Left ventricle myocardium superior (tissue), 1 donor: ENCODE data around the gene CCDC158. TPM values are rescaled to one million over a fixed set of nuclear protein-coding genes. Genes with fewer than 3 reads are reported as not detected.
"Not testable (repeated sequence)": the region's sequence is repeated elsewhere in the genome, so short reads cannot be mapped to it uniquely, and the experiment has no call there.

ENCODE experiments used
- ATAC-seq: fragments of 200-7000 bp; cut with Tn5 transposase; one replicate; pipeline ENCODE4 v1.9.1; 2020; ENCODE audit warnings: mild to moderate bottlenecking, moderate library complexity
- DNase-seq: peaks from one replicate; pipeline ENCODE4 v3.0.0-alpha.2; 2020
- intact Hi-C: fragments of 100-400 bp; cut with micrococcal nuclease; formaldehyde crosslinking; loops from one replicate; pipeline ENCODE4 v1.11.0; 2022
- total RNA-seq: library from RNA; stranded (reverse); fragmentation: NEBNext Ultra II Directional; extraction: Animal tissue kit (Norgen Biotek cat#: 25700); gene quantifications from one replicate; pipeline ENCODE4 v1.2.1, GENCODE V29; 2021
- donor health status: DM: no; HTN: yes; CAD: no; lungs with severe emphysema.

Gene CCDC158
- total RNA-seq, 1 donor from 2014 or later, result 0.59 TPM

DNA sequence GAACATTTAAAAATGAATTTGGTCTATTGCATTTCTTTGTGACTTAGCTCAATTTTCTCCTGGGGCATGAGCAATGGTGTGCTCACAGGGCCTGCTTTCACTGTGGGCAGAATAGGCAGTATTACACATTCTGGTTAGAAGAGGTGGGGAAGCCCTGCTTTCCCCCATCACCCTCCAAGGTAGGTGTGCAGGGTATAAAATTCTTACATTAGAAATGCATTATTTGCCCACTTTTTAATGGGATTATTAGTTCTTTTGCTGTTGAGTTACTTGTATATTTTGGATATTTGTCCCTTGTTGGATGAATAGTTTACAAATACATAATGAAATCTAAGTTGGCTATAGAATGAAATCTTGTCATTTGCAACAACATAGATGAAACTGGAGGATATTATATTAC lies 122.7 kb downstream of the CCDC158 start:
- no peak for ATAC-seq
- no peak for DNase-seq
- intact Hi-C loops, result no loop called here

GRCh38 chr4:76296286-76296820 lies 124.6 kb downstream of the CCDC158 start:
- intact Hi-C loops, result no loop called here
- no peak for ATAC-seq
- DNase-seq, result no peak

DNA sequence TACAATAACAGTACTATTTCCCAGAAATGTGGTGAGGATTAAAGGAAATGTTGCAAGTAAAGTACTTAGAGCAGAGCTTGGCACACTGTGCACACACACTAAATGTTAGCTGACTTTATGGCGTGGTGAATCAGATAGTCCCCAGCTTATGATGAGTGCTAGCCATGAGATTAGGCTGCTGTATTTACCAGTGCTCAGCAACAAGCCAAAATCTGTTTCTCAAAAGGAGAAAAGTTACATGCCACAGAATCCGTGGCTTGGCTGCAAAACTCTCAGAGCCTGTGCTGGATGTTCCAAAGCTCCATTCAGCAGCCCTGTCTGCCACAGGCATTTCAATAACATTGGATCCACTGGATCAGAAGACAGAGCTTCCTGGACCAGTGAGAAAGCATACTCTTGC lies 127.2 kb downstream of the CCDC158 start:
- no peak for DNase-seq
- peak; percentile 83 for ATAC-seq
- intact Hi-C loops, result no loop called here

DNA sequence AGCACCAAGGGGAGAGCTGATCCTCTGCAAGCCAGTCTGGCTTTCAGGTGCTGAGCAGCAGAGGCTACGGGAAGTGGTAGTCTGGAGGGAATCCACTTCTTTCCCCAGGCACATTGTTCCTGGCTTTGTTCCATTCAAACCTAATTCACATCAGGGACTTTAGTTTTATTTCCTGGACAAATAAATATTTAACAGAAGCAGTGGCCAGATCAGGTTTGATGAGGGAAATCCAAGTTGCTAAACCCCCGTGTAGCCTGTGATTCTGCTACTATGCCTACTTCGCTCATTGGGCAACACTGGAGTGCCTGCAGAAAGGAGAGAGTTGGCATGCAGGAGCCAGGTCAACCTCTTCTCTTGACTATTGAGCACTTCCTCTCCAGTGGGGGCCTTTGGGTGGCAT lies 128.2 kb downstream of the CCDC158 start:
- DNase-seq, result no peak
- intact Hi-C loops, result no loop called here
- ATAC-seq, result no peak

DNA sequence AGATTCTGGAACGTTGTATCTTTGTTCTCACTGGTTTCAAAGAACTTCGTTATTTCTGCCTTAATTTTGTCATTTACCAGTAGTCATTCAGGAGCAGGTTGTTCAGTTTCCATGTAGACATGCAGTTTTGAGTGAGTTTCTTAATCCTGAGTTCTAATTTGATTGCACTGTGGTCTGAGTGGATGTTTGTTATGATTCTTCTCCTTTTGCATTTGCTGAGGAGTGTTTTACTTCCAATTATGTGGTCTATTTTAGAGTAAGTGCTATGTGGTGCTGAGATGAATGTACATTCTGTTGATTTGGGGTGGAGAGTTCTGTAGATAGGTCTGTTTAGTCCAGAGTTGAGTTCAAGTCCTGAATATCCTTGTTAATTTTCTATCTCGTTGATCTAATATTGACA lies 133.1 kb downstream of the CCDC158 start:
- intact Hi-C loops, ATAC-seq, DNase-seq: not testable (repeated sequence)

GRCh38 chr4:76283900-76284299 lies 137.0 kb downstream of the CCDC158 start:
- no peak for DNase-seq
- no peak for ATAC-seq
- intact Hi-C loops, result no loop called here

DNA sequence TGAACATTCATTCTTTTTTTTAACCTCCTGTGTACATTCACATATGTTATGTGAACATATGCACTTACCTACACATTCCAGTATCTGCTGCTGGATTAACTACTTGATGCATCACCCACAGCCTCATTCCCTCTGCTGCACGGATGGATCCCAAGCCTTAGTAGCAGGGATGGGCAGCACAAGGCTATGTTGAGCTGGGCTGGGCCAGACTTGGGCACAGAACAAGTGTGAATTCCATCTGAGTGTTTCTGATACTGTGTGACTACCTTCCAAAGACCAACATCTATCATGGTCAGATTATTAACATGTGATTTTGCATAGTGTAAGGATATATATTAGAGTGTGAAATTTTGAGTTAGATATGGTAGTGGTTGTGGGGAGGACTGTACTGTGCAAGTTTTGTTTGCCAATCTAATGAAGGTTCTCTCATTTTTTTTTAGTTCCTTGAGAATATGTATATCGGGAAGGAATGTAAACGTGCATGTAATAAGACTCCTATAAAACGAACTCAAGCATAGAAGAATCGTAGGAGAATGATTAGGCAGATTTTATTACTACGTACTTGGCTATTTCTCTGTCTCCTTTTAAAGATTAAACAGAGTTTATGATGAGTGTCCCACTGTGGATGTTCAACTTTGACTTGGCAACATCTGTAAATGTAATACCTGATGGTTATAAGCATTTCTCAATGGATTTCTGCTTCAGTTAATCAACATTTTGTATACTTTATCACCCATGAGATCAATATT lies 137.8 kb downstream of the CCDC158 start:
- intact Hi-C loops, result no loop called here
- no peak for ATAC-seq
- DNase-seq, result no peak

- intact Hi-C loops, result not testable (repeated sequence)
- DNase-seq (peak; percentile 57), ATAC-seq (peak; percentile 42)
Measured at GRCh38 chr4:76281594-76281993, 139.3 kb downstream of the CCDC158 start.

DNA sequence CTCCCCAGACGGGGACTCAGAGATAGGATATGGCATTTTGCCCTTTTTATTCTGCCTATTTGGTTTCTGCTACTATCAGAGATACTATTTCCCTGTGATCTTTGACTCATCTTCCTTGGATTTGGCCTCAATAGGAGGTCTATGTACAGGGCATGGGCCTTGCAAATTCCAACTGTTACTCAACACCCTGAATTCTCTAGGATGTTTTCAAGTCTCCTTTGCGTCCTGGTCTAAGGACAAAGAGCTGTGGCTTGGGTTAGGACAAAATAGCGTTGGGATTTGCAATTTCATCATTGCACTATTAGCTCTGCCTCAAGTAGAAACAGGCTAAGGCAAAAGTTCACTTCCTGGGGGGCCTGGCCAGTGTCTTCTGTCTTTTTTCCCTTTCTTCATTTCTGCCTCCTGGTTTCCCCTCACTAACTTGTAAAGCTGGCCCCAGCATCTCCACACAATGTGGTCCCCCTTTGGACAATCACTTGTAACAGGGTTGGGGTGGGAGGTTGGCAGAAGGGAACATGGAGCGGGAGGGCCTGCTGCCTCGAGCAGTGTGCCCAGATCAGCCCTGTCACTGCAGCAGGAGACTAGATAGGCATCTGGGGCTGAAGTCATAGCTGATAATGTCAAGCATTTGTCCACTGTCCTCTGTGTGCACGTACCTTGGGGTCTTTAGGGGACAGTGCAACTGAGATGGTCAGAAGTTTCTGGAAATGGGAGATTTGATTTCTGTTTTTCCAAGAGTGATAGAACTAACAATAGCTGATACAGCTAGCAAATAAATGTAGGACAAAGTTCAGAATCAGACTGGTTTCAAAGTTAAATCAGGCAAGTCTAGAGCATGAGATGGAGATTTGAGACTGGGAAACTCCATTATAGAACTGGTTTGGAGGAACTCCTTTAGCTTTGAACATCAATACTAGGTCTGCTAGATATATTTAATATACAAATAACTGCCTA lies 140.2 kb downstream of the CCDC158 start:
- intact Hi-C loops, result no loop called here
- DNase-seq (no peak), ATAC-seq (no peak)

DNA sequence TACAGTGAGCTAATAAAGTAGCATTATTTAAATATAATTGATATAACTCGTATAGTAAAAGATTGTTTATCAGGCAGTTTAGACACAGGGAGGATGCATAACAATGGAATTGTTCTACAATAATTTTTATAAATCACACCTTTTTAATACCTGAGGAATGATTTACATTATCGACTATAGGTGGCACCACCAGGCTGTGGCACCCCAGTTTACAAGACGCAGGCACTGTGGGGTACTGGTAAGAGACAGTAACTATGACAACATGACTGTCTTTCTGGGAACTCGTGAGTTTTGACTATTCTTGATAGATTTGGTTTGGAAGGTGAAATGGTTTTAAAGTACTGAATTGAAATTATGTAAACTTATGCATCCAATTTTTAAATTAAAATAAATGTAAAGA lies 141.5 kb downstream of the CCDC158 start:
- ATAC-seq (no peak), DNase-seq (no peak)
- intact Hi-C loops, result no loop called here

DNA sequence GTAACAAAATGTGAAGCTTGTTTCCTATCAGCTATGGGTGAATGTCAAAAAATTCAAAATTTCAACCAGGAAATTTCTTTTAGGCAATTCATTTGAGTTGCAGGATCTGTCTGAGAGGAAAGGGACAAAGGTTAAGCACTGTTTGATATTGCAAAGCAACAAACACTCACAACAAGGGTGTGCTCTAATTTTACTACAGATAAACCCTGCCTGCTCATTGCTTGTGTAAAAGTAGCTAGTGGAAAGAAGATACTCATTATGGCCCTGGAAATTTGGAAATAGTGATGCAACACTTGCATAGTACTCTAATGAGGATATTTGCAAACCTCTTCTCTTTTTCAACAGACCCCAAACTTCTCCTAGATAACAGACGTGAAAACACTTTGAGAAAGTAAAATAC lies 142.4 kb downstream of the CCDC158 start:
- no peak for ATAC-seq
- no peak for DNase-seq
- intact Hi-C loops, result no loop called here

DNA sequence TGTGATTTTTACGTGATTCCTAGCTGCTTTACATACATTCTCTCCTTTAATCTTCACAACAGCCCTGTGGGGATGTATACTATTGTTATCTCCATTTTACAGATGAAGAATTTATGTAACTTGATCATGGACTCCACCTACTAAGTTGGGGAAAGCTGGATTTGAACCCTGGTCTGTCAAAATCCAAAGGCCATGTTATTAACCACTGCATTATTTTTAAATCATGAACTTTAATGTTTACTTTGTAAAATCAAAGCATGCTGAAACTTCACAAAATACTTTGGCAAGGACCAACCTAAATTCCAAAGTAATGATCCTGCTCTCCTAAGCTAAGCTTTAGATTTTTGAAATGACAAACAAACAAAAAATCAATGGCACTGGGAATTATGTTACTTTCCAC lies 143.3 kb downstream of the CCDC158 start:
- ATAC-seq, result no peak
- DNase-seq, result no peak
- intact Hi-C loops, result no loop called here

DNA sequence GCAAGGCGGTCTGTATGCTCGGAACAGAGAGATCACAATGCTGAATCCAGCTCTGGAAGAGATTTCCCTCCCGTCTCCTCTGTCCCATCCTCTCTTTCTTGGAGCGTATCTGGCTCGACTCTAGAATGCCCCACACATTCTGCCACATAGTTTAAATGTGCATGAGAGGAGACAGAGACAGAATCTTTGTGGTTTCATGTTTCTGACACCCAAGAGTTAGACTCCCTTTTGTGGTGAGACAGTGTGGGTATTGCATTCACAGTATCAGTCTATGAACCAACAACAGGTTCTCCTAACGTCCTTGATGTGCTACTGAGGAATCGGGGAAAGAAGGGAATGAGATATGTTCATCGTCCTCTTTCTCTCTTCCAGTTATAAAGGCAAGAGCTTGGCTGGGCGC lies 144.1 kb downstream of the CCDC158 start:
- intact Hi-C loops, result no loop called here
- DNase-seq, result no peak
- no peak for ATAC-seq

DNA sequence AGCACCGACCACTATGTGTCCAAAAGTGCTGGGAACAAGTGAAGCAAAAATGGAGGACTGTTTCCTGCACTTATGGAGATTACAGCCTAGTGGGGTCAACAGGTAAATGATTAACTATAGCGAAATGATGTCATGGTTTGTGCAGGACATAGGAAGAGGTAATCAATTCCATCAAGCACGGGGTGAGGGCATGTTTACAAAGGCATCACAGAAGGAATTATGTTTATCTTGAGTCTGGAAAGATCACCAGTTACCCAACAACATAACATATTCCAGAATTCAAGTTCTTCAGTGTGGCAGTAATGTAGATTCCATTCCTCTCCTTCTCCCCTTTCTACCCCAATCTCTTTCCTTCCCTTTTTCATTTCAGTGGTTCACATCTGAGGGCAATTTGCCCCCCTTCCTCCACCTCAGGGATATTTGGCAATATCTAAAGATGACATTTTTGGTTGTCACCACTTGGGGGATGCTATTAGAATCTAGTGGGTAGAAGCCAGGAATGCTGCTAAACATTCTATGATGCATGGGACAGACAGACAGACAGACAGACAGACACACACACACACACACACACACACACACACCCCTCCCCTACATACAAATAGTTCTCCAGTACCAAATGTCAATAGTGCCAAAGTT lies 145.3 kb downstream of the CCDC158 start:
- intact Hi-C loops, result no loop called here
- ATAC-seq (no peak), DNase-seq (no peak)

DNA sequence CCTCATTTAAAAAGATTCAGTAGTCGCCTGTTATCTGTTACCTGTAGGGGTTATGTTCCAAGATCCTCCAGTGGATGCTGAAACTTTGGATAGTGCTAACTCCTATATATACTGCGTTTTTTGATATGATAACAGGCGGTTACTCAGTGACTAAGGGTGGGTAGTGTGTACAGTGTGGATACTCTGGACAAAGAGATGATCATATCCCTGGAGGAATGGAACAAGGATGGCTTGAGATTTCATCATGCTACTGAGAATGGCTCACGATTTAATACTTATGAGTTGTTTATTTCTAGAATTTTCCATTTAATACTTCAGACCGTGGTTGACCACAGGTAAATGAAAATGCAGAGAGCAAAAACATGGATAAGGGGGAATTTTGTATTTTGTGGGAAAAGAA lies 147.9 kb downstream of the CCDC158 start:
- intact Hi-C loops, result no loop called here
- ATAC-seq (no peak), DNase-seq (no peak)

DNA sequence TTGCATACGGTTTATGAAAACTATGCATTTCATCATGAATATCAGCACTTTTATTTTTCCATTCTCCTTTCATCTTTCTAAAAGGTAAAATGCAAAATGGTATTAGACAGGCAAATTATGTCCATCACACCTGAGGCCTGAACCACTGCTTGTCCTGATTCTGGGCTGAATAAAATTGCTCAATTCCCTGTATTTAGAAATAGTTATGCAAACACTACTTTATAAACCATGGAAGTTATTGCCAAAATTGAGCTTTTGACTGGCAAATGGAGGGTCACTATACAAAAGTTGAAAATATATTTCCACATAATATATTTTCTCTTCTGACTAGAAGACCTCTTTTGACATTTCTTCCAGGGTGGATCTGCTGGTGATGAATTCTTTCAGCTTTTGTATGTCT lies 148.4 kb downstream of the CCDC158 start:
- intact Hi-C loops, result no loop called here
- DNase-seq (no peak), ATAC-seq (no peak)

DNA sequence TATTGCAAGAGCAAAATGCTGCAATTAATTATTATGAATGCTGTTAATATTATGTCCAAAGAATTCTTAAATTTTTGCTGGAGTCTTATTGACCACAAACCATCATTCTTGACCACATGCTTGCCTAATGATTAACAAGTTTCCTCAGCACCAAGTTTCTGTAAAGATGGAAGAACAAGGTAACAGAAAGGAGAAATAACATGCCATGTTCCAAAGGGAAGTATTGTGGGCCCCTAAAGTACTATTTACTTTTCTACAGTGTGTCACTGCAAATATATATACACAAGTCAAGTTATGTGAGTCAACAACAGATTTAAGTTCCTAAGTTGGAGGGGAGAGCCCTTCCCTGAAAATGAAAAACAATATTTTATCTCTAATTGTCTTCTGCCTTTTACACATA lies 148.9 kb downstream of the CCDC158 start:
- ATAC-seq, result no peak
- intact Hi-C loops, result no loop called here

DNA sequence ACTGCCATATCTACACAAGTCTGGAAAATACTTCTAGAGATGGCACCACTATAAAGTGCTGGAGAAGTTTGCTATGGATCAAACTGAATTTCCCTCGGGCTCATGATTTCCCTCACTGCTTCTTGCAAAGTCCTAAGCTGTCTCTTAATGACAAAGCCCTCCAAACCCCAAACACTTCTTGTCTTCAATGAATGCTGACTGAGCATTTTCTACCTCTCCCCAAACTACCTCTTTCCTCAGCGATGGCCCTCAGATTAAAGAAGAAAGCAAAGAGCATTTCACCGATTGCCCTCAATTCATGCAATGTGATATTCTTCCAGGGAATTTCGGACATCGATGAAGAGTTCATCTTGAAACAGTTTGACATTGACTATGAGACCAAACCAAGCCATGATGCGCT lies 149.7 kb downstream of the CCDC158 start:
- ATAC-seq, result no peak
- no peak for DNase-seq
- intact Hi-C loops, result no loop called here

More for the DNA sequence above, 148.9 kb downstream of the CCDC158 start:
- no peak for DNase-seq

GRCh38 chr4:76270244-76271175 lies 150.4 kb downstream of the CCDC158 start:
- no peak for DNase-seq
- intact Hi-C loops, result no loop called here
- no peak for ATAC-seq
